A673 (cell line): ENCODE measurements around the gene TENM4. TPM values are rescaled to one million over a fixed set of nuclear protein-coding genes. Genes with fewer than 3 reads are reported as not detected.

Experiments used
- BruUV-seq: library from RNA; stranded (reverse); fragments of 400-500 nt; replicated peaks from 2 replicates; lab custom pipeline; 2021; lab: Mats Ljungman, UMichigan
- CTCF ChIA-PET: fragments of 300-600 bp; sonication (Branson Sonifier 250); formaldehyde crosslinking; loops from one replicate; lab custom pipeline; 2022; ENCODE audit warnings: antibody characterized with exemption; lab: Charles Lee
- POLR2A ChIA-PET: fragments of 300-600 bp; sonication (Branson Sonifier 250); formaldehyde crosslinking; loops from one replicate; lab custom pipeline; 2022; ENCODE audit warnings: antibody characterized with exemption; ENCODE audit not compliant: low non-redundant PET; lab: Charles Lee
- DNase-seq: peaks from one replicate; pipeline ENCODE4 v3.0.0-alpha.2; 2015; ENCODE audit warnings: low spot score
- H3K27ac ChIP-seq: fragments of 200-600 bp; sonication (generic); 2 replicates; pipeline ENCODE4 v1.5.1; 2016; ENCODE audit warnings: mixed run types, low read depth, mild to moderate bottlenecking, mixed read lengths, antibody characterized with exemption, low read length; ENCODE audit not compliant: poor library complexity, severe bottlenecking
- H3K27me3 ChIP-seq: fragments of 200-600 bp; sonication (generic); replicated peaks from 2 replicates; pipeline ENCODE4 v1.6.1; 2017; ENCODE audit warnings: mixed run types, low read depth, mild to moderate bottlenecking, mixed read lengths, antibody characterized with exemption, low read length; ENCODE audit not compliant: insufficient read depth, poor library complexity
- H3K36me3 ChIP-seq: fragments of 200-600 bp; sonication (generic); 2 replicates; pipeline ENCODE4 v1.6.1; 2016; ENCODE audit warnings: mixed run types, mild to moderate bottlenecking, mixed read lengths, antibody characterized with exemption, low read length; ENCODE audit not compliant: insufficient read depth, poor library complexity, severe bottlenecking
- H3K4me1 ChIP-seq: fragments of 200-600 bp; sonication (generic); 2 replicates; pipeline ENCODE4 v1.6.1; 2017; ENCODE audit warnings: mixed run types, mild to moderate bottlenecking, mixed read lengths, antibody characterized with exemption, low read length; ENCODE audit not compliant: insufficient read depth, poor library complexity, severe bottlenecking
- H3K4me3 ChIP-seq: fragments of 200-600 bp; sonication (generic); 2 replicates; pipeline ENCODE4 v1.5.1; 2016; ENCODE audit warnings: low read depth, mixed run types, mild to moderate bottlenecking, mixed read lengths, low read length; ENCODE audit not compliant: poor library complexity, severe bottlenecking
- H3K9me3 ChIP-seq: fragments of 200-600 bp; sonication (generic); 2 replicates; pipeline ENCODE4 v1.6.1; 2016; ENCODE audit warnings: mixed run types, low read depth, mild to moderate bottlenecking, mixed read lengths, antibody characterized with exemption, low read length; ENCODE audit not compliant: poor library complexity, severe bottlenecking
- CTCF ChIP-seq: fragments of 300-800, 200-600 bp; sonication (generic); conservative IDR thresholded peaks from 2 replicates; pipeline ENCODE4 v1.5.1; 2017; ENCODE audit warnings: low read depth, mild to moderate bottlenecking, antibody characterized with exemption, low read length, moderate library complexity, mixed read lengths
- EZH2 ChIP-seq: fragments of 200-600 bp; sonication (generic); IDR thresholded peaks from 2 replicates; pipeline ENCODE4 v1.6.1; 2017; ENCODE audit warnings: borderline replicate concordance, low read depth, mild to moderate bottlenecking, mixed read lengths, antibody characterized with exemption, low read length; ENCODE audit not compliant: poor library complexity, severe bottlenecking
- intact Hi-C: fragments of 100-400 bp; cut with micrococcal nuclease; formaldehyde crosslinking; loops from one replicate; pipeline ENCODE4 v1.10.0; 2022; ENCODE audit not compliant: unreplicated experiment
- total RNA-seq: library from RNA; stranded (reverse); gene quantifications from 2 replicates; pipeline ENCODE4 v1.2.3, GENCODE V29; 2021

Gene TENM4
- total RNA-seq, 1 experiment from 2014 or later: 0.11 TPM

GRCh38 chr11:79200398-79201070 is 240.3 kb downstream of the TENM4 start:
- intact Hi-C loops: no loop called here
- CTCF ChIA-PET: no interaction called here
- H3K4me3 ChIP-seq: no peak overlapping the region
- TF ChIP-seq CTCF (no peak), EZH2 (no peak)
- POLR2A ChIA-PET: no interaction called here
- no peaks in the 10 kb centered on the region for H3K4me1 ChIP-seq
- no peaks in the 10 kb centered on the region for H3K36me3 ChIP-seq
- no peaks in the 10 kb centered on the region for H3K9me3 ChIP-seq
- no peaks in the 10 kb centered on the region for H3K27me3 ChIP-seq
- BruUV-seq: no TSS peak
- H3K27ac ChIP-seq: no peak overlapping the region
- no peak for DNase-seq

- no peaks in the 10 kb centered on the region for H3K36me3 ChIP-seq
- H3K27me3 ChIP-seq: no peaks in the 10 kb centered on the region
- ChIA-PET POLR2A (no interaction called here), CTCF (no interaction called here)
- no peak for DNase-seq
- no peaks in the 10 kb centered on the region for H3K9me3 ChIP-seq
- no peak overlapping the region for H3K4me3 ChIP-seq
- no peak overlapping the region for H3K27ac ChIP-seq
- intact Hi-C loops: no loop called here
- TF ChIP-seq EZH2: no peak
- BruUV-seq: no TSS peak
- no peaks in the 10 kb centered on the region for H3K4me1 ChIP-seq
Measured at GRCh38 chr11:79199729-79200354, 241.0 kb downstream of the TENM4 start.

GRCh38 chr11:79198898-79199250 is 242.0 kb downstream of the TENM4 start:
- intact Hi-C loops: no loop called here
- BruUV-seq: no TSS peak
- H3K4me1 ChIP-seq: no peaks in the 10 kb centered on the region
- TF ChIP-seq CTCF (no peak), EZH2 (no peak)
- ChIA-PET CTCF (no interaction called here), POLR2A (no interaction called here)
- H3K4me3 ChIP-seq: no peak overlapping the region
- DNase-seq: no peak
- no peak overlapping the region for H3K27ac ChIP-seq
- H3K27me3 ChIP-seq: no peaks in the 10 kb centered on the region
- no peaks in the 10 kb centered on the region for H3K9me3 ChIP-seq
- H3K36me3 ChIP-seq: no peaks in the 10 kb centered on the region
